Prostate gland (tissue), 2 donors: ENCODE data around the gene JUN.

Source experiments
- POLR2A ChIP-seq: fragments of 450-650 bp; IDR thresholded peaks from one replicate; pipeline ENCODE4 v1.6.1; 2016; ENCODE audit warnings: antibody characterized with exemption, mild to moderate bottlenecking
- TF ChIP-seq, protein P1 (sequence below), 4 experiments: fragments of 200-600 bp in 2 of 4; fragments of 450-650 bp in 2 of 4; sonication (generic) in 2 of 4; IDR thresholded peaks; 1 replicate in 3 of 4; 2 replicates in 1 of 4; pipeline ENCODE4 v1.5.1; 2016 to 2019; ENCODE audit warnings: antibody characterized with exemption in 4 of 4, mild to moderate bottlenecking in 2 of 4, moderate library complexity in 2 of 4

GRCh38 chr1:58804853-58805565 is 21.2 kb upstream of the JUN start:
- TF ChIP-seq, protein P1, sequence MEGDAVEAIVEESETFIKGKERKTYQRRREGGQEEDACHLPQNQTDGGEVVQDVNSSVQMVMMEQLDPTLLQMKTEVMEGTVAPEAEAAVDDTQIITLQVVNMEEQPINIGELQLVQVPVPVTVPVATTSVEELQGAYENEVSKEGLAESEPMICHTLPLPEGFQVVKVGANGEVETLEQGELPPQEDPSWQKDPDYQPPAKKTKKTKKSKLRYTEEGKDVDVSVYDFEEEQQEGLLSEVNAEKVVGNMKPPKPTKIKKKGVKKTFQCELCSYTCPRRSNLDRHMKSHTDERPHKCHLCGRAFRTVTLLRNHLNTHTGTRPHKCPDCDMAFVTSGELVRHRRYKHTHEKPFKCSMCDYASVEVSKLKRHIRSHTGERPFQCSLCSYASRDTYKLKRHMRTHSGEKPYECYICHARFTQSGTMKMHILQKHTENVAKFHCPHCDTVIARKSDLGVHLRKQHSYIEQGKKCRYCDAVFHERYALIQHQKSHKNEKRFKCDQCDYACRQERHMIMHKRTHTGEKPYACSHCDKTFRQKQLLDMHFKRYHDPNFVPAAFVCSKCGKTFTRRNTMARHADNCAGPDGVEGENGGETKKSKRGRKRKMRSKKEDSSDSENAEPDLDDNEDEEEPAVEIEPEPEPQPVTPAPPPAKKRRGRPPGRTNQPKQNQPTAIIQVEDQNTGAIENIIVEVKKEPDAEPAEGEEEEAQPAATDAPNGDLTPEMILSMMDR (IDR thresholded peaks at IDR 0.05) = no peak
- no peak for TF ChIP-seq POLR2A
